MM.1S (cell line): ENCODE data around the gene DDX1.

Experiments used
- EZH2 ChIP-seq: fragments of 300-600 bp; sonication (generic); optimal IDR thresholded peaks from 2 replicates; pipeline ENCODE3; 2017; ENCODE audit warnings: low read depth, mild to moderate bottlenecking, antibody characterized with exemption, low read length, mixed read lengths
- EZH2phosphoT487 ChIP-seq: fragments of 300-600 bp; sonication (generic); IDR thresholded peaks from 2 replicates; pipeline ENCODE4 v1.6.1; 2018; ENCODE audit warnings: antibody characterized with exemption, low read length
- TF ChIP-seq, protein P1 (sequence below): fragments of 300-600 bp; sonication (generic); IDR thresholded peaks from 2 replicates; pipeline ENCODE4 v1.5.1; 2016; ENCODE audit warnings: antibody characterized with exemption, low read length, mixed read lengths

DNA sequence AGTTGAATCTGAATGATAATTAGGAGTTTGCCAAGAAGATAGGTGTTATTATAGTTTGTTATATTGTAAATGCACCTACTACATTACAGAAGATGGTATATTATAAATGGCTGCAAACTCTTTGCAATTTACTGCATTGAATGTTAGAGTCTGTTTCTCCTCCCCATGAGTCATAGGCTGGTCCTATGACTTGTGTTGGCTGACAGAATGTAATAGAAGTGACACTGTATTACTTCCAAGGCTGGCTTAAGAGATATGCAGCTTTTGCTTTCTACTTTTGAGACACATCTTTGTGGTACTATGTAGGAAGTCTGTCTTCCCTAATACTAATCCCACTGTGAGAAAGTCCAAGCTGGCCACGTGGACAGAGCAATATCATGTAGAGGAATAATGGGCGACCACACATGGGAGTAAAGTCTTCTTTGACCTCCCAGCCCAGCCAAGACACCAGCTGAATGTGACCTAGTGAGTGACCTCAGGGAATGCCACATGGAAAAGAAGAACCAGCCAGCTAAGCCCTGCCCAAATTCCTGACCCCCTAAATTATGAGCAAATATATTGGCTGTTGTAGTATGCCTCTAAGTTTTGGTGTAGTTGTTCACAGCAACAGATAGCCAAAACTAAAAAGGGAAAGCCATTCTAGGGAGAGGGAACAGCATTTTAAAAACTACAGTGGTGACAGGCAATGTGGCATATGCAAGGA, 6.8 kb upstream of the DDX1 start:
- TF ChIP-seq EZH2phosphoT487: no peak
- TF ChIP-seq, protein P1, sequence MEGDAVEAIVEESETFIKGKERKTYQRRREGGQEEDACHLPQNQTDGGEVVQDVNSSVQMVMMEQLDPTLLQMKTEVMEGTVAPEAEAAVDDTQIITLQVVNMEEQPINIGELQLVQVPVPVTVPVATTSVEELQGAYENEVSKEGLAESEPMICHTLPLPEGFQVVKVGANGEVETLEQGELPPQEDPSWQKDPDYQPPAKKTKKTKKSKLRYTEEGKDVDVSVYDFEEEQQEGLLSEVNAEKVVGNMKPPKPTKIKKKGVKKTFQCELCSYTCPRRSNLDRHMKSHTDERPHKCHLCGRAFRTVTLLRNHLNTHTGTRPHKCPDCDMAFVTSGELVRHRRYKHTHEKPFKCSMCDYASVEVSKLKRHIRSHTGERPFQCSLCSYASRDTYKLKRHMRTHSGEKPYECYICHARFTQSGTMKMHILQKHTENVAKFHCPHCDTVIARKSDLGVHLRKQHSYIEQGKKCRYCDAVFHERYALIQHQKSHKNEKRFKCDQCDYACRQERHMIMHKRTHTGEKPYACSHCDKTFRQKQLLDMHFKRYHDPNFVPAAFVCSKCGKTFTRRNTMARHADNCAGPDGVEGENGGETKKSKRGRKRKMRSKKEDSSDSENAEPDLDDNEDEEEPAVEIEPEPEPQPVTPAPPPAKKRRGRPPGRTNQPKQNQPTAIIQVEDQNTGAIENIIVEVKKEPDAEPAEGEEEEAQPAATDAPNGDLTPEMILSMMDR: no peak
- TF ChIP-seq EZH2: no peak
